Measurements from ENCODE around the gene HSD3B7.

HSD3B7 gene

GRCh38 chr16:30947541-30947858, 37.5 kb upstream of the HSD3B7 start:
- DNase-seq (ENCODE audit: insufficient read length, low spot score) (no peak), FAIRE-seq (no peak)
- TF ChIP-seq, protein P1, sequence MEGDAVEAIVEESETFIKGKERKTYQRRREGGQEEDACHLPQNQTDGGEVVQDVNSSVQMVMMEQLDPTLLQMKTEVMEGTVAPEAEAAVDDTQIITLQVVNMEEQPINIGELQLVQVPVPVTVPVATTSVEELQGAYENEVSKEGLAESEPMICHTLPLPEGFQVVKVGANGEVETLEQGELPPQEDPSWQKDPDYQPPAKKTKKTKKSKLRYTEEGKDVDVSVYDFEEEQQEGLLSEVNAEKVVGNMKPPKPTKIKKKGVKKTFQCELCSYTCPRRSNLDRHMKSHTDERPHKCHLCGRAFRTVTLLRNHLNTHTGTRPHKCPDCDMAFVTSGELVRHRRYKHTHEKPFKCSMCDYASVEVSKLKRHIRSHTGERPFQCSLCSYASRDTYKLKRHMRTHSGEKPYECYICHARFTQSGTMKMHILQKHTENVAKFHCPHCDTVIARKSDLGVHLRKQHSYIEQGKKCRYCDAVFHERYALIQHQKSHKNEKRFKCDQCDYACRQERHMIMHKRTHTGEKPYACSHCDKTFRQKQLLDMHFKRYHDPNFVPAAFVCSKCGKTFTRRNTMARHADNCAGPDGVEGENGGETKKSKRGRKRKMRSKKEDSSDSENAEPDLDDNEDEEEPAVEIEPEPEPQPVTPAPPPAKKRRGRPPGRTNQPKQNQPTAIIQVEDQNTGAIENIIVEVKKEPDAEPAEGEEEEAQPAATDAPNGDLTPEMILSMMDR (IDR thresholded peaks at IDR 0.05; ENCODE audit: insufficient read depth, missing control alignments) = no peak

DNA sequence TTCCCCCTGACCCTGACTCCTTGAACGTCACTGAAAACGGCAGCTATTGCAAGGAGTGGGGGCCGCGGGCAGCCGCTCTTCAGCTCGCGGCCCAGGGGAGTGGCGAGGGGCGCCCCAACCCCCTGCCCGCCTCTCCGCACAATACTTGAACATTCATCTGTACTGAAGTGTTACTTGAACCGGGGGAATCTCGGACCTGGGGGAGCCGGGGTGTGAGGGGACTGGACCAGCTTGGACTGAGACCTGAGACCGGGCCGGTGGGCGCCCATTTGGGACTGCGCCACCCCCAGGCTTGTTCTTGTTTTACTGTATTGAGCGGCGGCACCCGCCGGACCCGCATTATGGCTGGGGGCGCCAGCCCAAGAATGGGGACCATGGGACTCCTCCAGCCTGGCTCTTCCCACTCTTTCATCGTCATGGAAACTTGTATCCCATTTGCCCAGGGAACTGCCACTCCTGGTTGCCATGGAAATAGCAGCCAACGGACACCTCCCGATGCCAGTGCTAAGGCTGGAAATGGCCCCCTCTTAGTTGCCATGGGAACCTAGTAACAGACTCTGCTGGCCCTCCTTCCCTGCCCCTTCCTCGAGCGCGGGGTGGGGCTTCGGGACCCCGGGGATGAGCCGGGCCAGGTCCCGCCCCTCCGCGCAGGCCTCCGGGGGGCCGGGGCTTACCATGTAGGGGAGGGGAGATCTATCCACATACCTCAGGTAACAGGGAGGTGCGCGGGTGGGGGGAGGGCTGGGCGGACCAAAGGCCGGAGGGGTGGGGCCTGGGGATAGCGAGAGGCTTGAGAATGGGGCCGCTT, 36.9 kb upstream of the HSD3B7 start:
- FAIRE-seq (no peak), DNase-seq (ENCODE audit: insufficient read length, low spot score) (no peak)
- TF ChIP-seq, protein P1 (IDR thresholded peaks at IDR 0.05; ENCODE audit: insufficient read depth, missing control alignments) = no peak

GRCh38 chr16:30948667-30949649, 36.0 kb upstream of the HSD3B7 start, which contains the start of gene ORAI3:
Gene ORAI3 (plus strand): TSS chr16:30949068. CDS start chr16:30949290, 222 bp downstream.
- TF ChIP-seq, protein P1 (IDR thresholded peaks at IDR 0.05; ENCODE audit: insufficient read depth, missing control alignments) = no peak
- DNase-seq (ENCODE audit: insufficient read length, low spot score) = no peak
- no peak for FAIRE-seq

- DNase-seq (ENCODE audit: insufficient read length, low spot score) (no peak), FAIRE-seq (no peak)
- TF ChIP-seq, protein P1 (IDR thresholded peaks at IDR 0.05; ENCODE audit: insufficient read depth, missing control alignments) = no peak
These were observed 35.1 kb upstream of the HSD3B7 start for GRCh38 chr16:30949650-30950515.

DNA sequence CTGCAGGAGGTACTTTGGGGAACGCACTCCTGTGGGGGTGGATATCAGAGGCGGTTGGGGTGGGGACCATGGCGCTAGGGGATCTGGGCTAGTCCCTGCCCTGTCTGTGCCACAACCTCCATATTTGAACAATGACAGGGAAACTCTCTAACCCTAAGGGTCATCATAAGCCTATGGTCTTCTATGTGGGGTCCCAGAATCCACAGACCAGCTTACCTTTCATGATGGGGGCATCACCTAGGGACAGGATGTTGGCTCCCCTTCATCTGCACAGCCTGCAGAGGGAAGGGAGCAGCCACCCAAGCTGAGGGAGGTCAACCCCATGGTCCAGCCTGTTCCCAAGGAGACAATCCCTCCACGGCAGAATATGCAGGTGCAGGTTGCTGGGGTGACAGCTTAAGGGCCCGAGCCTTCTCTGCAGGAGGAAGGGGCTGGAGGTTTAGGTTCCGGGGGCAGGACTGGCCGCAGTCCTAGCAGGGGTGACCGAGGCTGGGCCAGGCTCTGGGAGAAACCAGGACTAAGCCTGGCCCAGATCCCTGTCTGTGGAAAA, 34.4 kb upstream of the HSD3B7 start:
- FAIRE-seq = no peak
- DNase-seq (ENCODE audit: insufficient read length, low spot score) = no peak
- TF ChIP-seq, protein P1 (IDR thresholded peaks at IDR 0.05; ENCODE audit: insufficient read depth, missing control alignments) = no peak

DNA sequence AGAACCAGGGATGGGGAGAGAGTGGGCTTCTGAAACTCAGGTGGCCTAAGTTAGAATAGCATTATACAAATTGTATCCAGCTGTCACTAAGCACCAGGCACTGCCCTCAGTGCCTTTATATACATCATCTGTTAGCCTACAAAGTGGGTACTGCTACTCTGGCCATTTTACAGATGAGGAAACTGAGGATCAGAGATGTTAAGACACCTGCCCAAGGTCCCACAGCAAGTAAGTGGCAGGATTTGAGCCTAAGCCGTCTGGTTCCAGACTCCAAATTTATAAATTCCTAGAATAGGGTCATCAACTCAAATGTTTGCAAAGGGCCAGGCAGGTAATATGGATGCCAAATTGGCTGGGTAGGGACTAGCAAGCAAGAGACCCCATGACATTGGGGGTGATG, 33.8 kb upstream of the HSD3B7 start:
- TF ChIP-seq, protein P1 (IDR thresholded peaks at IDR 0.05; ENCODE audit: insufficient read depth, missing control alignments) = no peak
- FAIRE-seq (no peak), DNase-seq (ENCODE audit: insufficient read length, low spot score) (no peak)

Data from D721Med (cell line).